Hepatocyte (in vitro differentiated cells): ENCODE results near the gene ATP8A2.

Experiments
- CTCF ChIP-seq: fragments of 200-600 bp; sonication (generic); IDR thresholded peaks from 2 replicates; pipeline ENCODE4 v1.5.1; 2016; ENCODE audit warnings: antibody characterized with exemption, mild to moderate bottlenecking; ENCODE audit not compliant: poor library complexity
- EZH2 ChIP-seq: fragments of 200-600 bp; sonication (generic); IDR thresholded peaks from 2 replicates; pipeline ENCODE4 v1.6.1; 2016; ENCODE audit warnings: antibody characterized with exemption, mild to moderate bottlenecking, borderline replicate concordance
- EZH2phosphoT487 ChIP-seq: fragments of 200-600 bp; sonication (generic); IDR thresholded peaks from one replicate; pipeline ENCODE4 v1.6.1; 2018; ENCODE audit warnings: antibody characterized with exemption, mild to moderate bottlenecking, low read depth, moderate library complexity; ENCODE audit not compliant: unreplicated experiment, severe bottlenecking

- no peak for TF ChIP-seq CTCF
- no peak for TF ChIP-seq EZH2
- TF ChIP-seq EZH2phosphoT487 = no peak
These were observed 690.2 kb downstream of the ATP8A2 start for GRCh38 chr13:26061947-26062346.
